Measurements from ENCODE around the gene MAS1L.
"Not testable (repeated sequence)": the region's sequence is repeated elsewhere in the genome, so short reads cannot be mapped to it uniquely, and the experiment has no call there.

The MAS1L gene

DNA sequence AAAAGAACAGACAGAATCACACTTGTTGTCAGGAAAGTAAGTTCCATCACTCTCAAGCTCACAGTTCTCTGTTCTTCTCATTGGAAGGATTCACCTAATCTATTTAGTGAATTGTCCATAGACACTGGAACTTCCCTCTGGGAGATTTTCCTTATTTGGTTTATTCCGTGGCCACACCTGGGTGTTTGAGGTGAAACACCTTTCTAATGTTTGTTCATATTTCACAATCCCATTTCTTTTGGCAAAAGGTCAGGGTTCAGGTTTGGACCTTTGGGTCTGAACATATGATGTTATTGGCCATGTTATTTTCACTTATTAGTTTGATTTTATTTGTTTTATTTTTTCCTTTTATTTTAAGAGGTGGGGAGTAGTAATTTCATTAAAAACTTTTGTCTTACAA, 4.0 kb downstream of the MAS1L start:
- Mint-ChIP-seq H3K4me3 (no peak overlapping the region), H3K27ac (no peak overlapping the region), H3K27me3 (no peaks in the 10 kb centered on the region), H3K36me3 (no peaks in the 10 kb centered on the region), H3K9me3 (no peaks in the 10 kb centered on the region), H3K4me1 (no peaks in the 10 kb centered on the region)
- no peak for DNase-seq
- CTCF ChIA-PET, result no interaction called here

DNA sequence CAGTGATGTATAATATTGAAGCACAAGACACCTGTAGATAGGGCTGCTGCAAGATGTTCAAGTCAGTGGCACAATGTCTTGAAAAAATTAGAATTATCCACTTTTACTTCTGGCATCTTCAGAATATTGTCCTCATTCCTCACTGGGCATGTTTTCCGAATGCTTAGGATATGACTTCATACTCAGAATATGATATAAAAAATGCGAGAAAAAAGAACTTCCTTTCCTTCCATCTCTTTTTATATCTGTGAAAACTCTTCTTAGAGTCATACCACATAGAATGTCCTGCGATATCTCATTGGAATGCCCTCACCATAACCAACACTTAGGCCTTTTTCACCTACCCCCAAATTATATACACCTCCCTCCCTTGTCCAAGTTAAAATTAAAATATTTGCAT, 4.6 kb downstream of the MAS1L start:
- Mint-ChIP-seq H3K36me3 (no peaks in the 10 kb centered on the region), H3K4me1 (no peaks in the 10 kb centered on the region), H3K27ac (no peak overlapping the region), H3K9me3 (no peaks in the 10 kb centered on the region), H3K27me3 (no peaks in the 10 kb centered on the region), H3K4me3 (no peak overlapping the region)
- CTCF ChIA-PET, result no interaction called here
- no peak for DNase-seq

DNA sequence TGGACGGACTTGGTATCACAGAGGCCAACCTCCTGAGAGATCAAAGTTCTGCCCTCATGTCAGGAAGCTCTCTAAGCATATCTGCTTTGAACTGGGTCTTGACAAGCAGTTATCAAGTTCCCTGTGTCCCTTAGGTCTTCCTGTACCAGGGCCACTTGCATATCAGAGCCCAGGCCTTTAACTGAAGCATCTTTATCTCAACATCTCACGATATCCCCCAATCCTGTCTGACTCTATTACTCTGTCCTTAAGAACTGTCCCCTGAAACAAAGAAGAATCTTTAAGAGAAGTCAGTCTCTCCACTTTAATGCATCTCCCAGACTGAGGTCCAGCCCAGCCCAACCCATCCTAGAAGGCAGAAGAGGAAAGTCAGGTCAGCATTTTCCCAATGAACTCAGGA, 8.2 kb downstream of the MAS1L start:
- Mint-ChIP-seq H3K27me3 (peaks cover 4% of the 10 kb centered on the region), H3K36me3 (no peaks in the 10 kb centered on the region), H3K4me3 (no peak overlapping the region), H3K4me1 (no peaks in the 10 kb centered on the region), H3K27ac (no peak overlapping the region), H3K9me3 (no peaks in the 10 kb centered on the region)
- CTCF ChIA-PET, result no interaction called here
- DNase-seq, result no peak

DNA sequence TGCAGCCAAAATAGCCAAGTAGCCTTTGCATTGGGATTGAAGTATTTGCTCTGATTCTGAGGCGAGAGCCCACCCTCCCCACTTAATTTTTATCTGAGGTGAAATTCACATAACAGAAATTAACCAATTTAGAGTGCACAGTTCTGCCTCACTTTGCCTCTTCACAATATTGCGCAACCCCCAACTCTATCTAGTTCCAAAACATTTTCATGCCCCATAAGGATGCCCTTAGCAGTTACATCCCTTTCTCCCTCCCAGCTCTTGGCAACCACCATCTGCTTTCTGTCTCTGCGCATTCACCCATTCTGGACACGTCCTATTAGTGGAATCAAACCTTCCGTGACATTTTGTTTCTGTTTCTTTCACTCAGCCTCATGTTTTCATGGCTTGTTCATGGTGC, 9.0 kb downstream of the MAS1L start:
- no peaks in the 10 kb centered on the region for H3K9me3 Mint-ChIP-seq
- no peaks in the 10 kb centered on the region for H3K36me3 Mint-ChIP-seq
- no peak for DNase-seq
- peaks cover 4% of the 10 kb centered on the region for H3K27me3 Mint-ChIP-seq
- H3K4me3 Mint-ChIP-seq, result no peak overlapping the region
- H3K4me1 Mint-ChIP-seq, result no peaks in the 10 kb centered on the region
- CTCF ChIA-PET, result no interaction called here
- no peak overlapping the region for H3K27ac Mint-ChIP-seq

DNA sequence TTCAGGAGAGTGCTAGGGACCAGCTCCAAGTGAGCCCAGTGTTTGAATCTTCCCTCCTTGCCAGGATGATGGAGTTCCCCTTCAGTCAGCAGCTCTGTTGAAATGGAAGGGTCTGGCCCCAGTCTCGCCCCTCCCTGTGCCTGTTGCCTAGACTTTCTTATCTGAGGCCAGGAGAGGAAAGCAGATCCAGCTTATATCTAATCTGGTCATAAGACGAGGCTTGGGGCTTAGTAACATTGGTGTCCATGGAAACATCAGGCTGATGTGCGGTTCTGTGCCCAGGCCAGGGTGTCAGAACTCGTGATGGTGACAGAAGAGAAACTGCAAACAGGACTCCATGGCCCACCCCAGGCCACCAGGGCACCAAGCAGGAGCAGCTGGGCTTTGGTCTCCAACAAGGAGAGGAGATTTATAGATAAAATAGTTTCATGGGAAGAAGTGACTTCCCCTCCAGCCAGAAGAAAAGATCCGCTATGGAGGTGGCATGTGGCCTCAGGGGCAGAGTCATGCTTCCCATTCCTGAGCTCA, 9.8 kb downstream of the MAS1L start:
- Mint-ChIP-seq H3K27me3 (peaks cover 9% of the 10 kb centered on the region), H3K36me3 (no peaks in the 10 kb centered on the region), H3K4me3 (no peak overlapping the region), H3K4me1 (no peaks in the 10 kb centered on the region), H3K9me3 (no peaks in the 10 kb centered on the region), H3K27ac (no peak overlapping the region)
- CTCF ChIA-PET, result no interaction called here
- DNase-seq, result no peak

DNA sequence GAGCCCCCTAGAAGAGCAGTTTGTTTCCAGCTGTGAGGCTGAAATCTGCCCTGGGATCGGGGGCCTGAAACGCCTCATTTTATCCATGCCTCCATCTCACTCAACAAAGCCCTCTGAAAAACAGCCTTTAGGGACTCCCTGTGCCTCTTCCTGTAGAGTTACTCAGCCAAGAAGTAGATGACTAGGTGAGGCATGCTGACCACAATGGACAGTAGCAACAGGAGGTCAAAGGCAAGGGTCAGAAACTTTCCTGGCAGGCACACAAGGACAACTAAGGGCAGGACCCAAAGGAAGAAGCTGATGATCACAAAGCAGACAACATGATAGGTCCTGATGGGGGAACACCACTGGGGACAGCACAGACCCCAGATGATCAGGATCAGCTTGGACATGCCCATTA, 12.8 kb downstream of the MAS1L start:
- Mint-ChIP-seq H3K4me3 (no peak overlapping the region), H3K9me3 (no peaks in the 10 kb centered on the region), H3K36me3 (no peaks in the 10 kb centered on the region), H3K27ac (no peak overlapping the region), H3K27me3 (peaks cover 10% of the 10 kb centered on the region), H3K4me1 (no peaks in the 10 kb centered on the region)
- CTCF ChIA-PET, result interaction anchor here (0.7 kb wide), 1 partner anchor 227 kb away, joined by 4 read pairs; no protein-coding TSS in a partner anchor
- no peak for DNase-seq

DNA sequence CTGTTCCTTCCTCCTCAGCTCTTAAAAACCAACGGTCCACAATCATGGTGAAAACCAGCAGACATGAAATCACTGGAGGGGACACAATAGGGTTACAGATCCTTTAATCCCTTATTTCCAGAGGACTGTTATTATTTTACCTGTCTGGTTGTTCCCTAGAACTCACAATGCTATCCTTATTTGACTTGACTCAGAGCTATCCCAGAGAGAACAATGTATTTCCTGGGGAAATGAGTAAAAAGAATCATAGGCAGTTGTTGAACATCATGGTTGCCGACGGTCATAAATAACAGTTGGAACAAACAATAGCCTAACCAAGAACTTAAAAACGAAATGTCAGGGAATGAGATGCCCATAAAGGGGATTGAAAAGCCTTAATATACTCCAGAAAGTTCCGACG, 21.5 kb downstream of the MAS1L start:
- CTCF ChIA-PET, result no interaction called here
- DNase-seq, result no peak
- H3K27me3 Mint-ChIP-seq, result peaks cover 19% of the 10 kb centered on the region
- H3K9me3 Mint-ChIP-seq, result no peaks in the 10 kb centered on the region
- H3K36me3 Mint-ChIP-seq, result no peaks in the 10 kb centered on the region
- no peak overlapping the region for H3K4me3 Mint-ChIP-seq
- H3K4me1 Mint-ChIP-seq, result no peaks in the 10 kb centered on the region
- no peak overlapping the region for H3K27ac Mint-ChIP-seq

DNA sequence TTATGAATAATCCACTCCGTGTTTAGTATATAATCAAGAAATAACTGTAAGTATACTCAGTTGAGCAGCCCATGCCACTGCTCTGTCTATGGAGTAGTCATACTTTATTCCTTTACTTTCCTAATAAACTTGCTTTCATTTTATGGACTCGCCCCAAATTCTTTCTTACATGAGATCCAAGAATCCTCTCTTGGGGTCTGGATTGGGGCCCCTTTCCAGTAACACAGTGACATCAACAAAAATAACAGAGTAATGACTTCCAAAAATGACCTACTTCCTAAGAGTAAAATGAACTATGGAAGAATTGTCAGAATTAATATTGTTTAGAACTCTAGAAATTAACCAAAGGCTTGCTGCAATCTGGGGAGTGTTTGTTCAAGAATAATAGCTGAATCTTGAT, 22.0 kb downstream of the MAS1L start:
- Mint-ChIP-seq H3K9me3 (no peaks in the 10 kb centered on the region), H3K27me3 (peaks cover 19% of the 10 kb centered on the region), H3K36me3 (no peaks in the 10 kb centered on the region), H3K27ac (no peak overlapping the region), H3K4me3 (no peak overlapping the region), H3K4me1 (no peaks in the 10 kb centered on the region)
- CTCF ChIA-PET, result no interaction called here
- DNase-seq, result no peak

DNA sequence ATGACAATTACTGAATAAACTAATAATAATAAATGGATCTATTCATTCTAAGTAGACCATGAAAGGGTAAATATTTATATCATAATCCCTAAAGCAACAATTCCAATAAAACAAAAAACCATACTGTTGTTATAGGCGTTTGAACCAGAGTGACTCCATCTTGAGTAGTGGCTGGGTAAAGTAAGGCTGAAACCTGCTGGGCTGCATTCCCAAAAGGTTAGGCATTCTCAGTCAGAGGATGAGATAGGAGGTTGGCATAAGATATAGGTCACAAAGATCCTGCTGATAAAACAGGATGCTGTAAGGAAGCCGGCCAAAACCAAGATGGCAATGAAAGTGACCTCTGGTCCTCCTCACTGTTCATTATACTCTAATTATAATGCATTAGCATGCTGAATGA, 22.5 kb downstream of the MAS1L start:
- H3K9me3 Mint-ChIP-seq, result no peaks in the 10 kb centered on the region
- no peaks in the 10 kb centered on the region for H3K4me1 Mint-ChIP-seq
- no peak overlapping the region for H3K27ac Mint-ChIP-seq
- H3K27me3 Mint-ChIP-seq, result peaks cover 19% of the 10 kb centered on the region
- DNase-seq, result no peak
- CTCF ChIA-PET, result no interaction called here
- H3K36me3 Mint-ChIP-seq, result no peaks in the 10 kb centered on the region
- H3K4me3 Mint-ChIP-seq, result no peak overlapping the region

DNA sequence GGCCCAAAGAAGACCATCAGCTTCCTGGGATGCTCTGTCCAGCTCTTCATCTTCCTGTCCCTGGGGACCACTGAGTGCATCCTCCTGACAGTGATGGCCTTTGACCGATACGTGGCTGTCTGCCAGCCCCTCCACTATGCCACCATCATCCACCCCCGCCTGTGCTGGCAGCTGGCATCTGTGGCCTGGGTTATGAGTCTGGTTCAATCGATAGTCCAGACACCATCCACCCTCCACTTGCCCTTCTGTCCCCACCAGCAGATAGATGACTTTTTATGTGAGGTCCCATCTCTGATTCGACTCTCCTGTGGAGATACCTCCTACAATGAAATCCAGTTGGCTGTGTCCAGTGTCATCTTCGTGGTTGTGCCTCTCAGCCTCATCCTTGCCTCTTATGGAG, 25.7 kb downstream of the MAS1L start:
- peaks cover 19% of the 10 kb centered on the region for H3K27me3 Mint-ChIP-seq
- H3K9me3 Mint-ChIP-seq, result no peaks in the 10 kb centered on the region
- CTCF ChIA-PET, result no interaction called here
- no peak overlapping the region for H3K4me3 Mint-ChIP-seq
- no peaks in the 10 kb centered on the region for H3K36me3 Mint-ChIP-seq
- no peak for DNase-seq
- H3K27ac Mint-ChIP-seq, result no peak overlapping the region
- H3K4me1 Mint-ChIP-seq, result no peaks in the 10 kb centered on the region

DNA sequence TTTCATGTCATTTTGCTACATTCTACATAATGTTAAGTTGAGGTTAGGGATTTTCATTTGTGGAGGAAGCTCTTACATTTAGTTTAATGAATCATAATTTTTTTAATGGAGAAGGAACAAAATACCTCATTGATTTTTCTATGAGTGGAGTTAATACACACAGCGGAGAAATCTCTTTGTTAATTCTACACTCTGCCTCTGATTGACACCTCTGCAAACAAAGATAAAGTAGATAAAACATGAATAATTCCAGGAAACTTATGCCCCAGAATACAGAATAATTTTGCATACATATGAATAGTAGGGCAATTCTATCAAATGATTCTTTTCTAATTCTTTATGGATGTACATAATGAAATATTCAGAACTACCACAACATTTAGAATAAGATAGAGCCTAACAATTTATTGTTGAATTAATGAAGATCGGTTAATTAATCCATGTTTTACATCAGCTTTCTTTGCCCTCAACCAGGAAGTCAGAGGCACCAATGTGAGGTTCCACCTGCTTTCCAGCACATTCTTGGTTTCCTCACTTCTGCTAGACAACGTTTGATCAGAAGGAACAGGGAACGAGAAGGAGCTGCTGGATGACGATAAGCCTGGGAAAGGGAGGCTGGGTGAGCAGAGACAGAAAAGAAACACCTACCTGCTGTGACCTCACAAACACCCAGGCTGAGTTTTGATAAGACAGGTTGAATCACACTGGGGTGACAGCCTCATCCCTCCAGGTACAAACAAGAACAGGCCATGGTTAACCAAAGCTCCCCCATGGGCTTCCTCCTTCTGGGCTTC, 26.5 kb downstream of the MAS1L start:
- H3K4me3 Mint-ChIP-seq, result no peak overlapping the region
- no peaks in the 10 kb centered on the region for H3K9me3 Mint-ChIP-seq
- H3K27ac Mint-ChIP-seq, result no peak overlapping the region
- DNase-seq, result no peak
- H3K4me1 Mint-ChIP-seq, result no peaks in the 10 kb centered on the region
- CTCF ChIA-PET, result no interaction called here
- peaks cover 19% of the 10 kb centered on the region for H3K27me3 Mint-ChIP-seq
- no peaks in the 10 kb centered on the region for H3K36me3 Mint-ChIP-seq

DNA sequence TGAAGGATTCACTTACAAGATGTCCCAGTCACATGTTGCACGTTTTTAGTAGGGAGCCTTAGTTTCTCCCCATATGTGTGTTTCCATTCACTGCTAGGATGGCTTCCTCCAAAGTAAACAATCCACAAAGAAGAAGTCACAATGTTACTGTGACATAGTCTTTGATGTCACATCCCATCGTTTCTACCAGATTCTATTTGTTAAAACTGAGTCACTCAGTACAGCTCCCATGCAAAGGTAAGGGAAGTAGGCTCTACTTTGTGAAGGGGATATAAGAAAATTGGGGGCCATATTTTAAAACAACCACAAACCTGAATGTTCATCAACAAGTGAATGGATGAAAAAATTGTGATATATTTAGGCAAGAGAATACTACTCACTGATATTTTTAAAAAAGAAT, 30.8 kb downstream of the MAS1L start, which contains the start of the genes OR11A1 and OR2H1:
OR11A1 (minus strand) TSS at position 101 of the 400 bp plus-strand sequence. CDS start 29,430 bp downstream, outside the sequence.
OR2H1 (plus strand) TSS at position 185 of the 400 bp plus-strand sequence. CDS start 4,615 bp downstream, outside the sequence.
- H3K27ac Mint-ChIP-seq, result no peak within 1 kb of the TSS
- no peaks in the 10 kb centered on the region for H3K4me1 Mint-ChIP-seq
- CTCF ChIA-PET, result interaction anchor here (0.7 kb wide), 1 partner anchor 11 kb away, joined by 3 read pairs; no protein-coding TSS in a partner anchor
- H3K4me3 Mint-ChIP-seq, result no peak within 1 kb of the TSS
- H3K27me3 Mint-ChIP-seq, result peaks cover 12% of the 10 kb centered on the region
- no peak for DNase-seq
- no peaks in the 10 kb centered on the region for H3K36me3 Mint-ChIP-seq
- H3K9me3 Mint-ChIP-seq, result no peaks in the 10 kb centered on the region

DNA sequence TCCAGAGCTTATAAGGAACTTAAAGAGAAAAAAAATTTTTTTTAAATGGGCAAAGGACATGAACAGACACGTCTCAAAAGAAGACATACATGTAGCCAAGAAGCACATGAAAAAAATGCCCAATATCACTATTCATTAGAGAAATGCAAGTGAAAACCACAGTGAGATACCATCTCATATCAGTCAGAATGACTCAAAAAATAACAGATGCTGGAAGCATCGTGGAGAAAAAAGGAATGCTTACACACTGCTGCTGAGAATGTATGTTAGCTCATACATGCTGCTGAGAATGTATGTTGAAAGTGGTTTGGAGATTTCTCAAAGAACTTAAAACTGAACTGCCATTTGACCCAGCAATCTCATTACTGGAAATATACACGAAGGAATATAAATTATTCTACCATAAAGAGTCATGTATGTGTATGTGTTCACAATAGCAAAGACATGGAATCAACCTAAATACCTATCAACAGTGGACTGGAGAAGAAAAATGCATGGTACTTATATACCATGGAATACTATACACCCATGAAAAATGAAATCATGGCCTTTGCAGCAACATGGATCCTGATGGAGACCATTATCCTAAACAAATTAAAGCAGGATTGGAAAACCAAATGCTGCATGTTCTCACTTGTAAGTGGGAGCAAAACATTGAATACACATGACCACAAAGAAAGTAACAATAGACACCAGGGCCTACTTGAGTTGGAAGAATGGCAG, 36.1 kb downstream of the MAS1L start:
- no peak for DNase-seq
- CTCF ChIA-PET, result no interaction called here
- H3K9me3 Mint-ChIP-seq, result peaks cover 1% of the 10 kb centered on the region
- H3K4me1 Mint-ChIP-seq, result no peaks in the 10 kb centered on the region
- H3K36me3 Mint-ChIP-seq, result no peaks in the 10 kb centered on the region
- no peak overlapping the region for H3K27ac Mint-ChIP-seq
- no peak overlapping the region for H3K4me3 Mint-ChIP-seq
- no peaks in the 10 kb centered on the region for H3K27me3 Mint-ChIP-seq

DNA sequence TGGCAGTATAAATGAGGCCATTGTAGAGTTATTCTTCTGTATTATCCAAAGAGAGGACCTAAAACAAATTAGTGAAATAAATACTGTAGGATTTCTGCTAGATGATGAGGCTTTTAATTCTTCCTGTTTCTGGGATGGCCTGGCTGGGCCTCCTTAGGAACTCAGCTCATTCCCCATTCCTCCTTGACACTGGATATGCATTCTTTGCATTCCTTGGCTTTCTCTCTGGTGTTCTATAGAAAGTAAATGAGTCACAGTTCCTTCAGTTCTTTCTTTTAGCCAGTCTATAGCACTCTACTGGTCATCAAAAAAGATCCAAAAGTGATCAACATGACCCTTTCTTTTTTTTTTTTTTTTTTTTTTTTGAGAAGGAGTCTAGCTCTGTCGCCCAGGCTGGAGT, 40.1 kb downstream of the MAS1L start:
- no peak for DNase-seq
- Mint-ChIP-seq H3K4me3 (no peak overlapping the region), H3K27me3 (peaks cover 16% of the 10 kb centered on the region), H3K36me3 (no peaks in the 10 kb centered on the region), H3K4me1 (no peaks in the 10 kb centered on the region), H3K9me3 (peaks cover 1% of the 10 kb centered on the region), H3K27ac (no peak overlapping the region)
- CTCF ChIA-PET, result no interaction called here

DNA sequence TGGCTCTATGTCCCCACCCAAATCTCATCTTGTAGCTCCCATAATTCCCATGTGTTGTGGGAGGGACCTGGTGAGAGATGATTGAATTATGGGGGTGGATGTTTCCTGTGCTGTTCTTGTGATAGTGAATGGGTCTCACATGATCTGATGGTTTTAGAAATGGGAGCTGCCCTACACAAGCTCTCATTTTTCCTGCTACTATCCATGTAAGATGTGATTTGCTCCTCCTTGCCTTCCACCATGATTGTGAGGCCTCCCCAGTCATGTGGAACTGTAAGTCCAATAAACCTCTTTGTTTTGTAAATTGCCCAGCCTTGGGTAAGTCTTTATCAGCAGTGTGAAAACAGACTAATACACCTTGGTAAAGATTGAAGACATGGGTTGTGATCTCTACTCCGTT, 43.7 kb downstream of the MAS1L start:
- H3K9me3 Mint-ChIP-seq, H3K36me3 Mint-ChIP-seq, H3K4me3 Mint-ChIP-seq, DNase-seq, H3K27ac Mint-ChIP-seq, CTCF ChIA-PET, H3K4me1 Mint-ChIP-seq: not testable (repeated sequence)
- H3K27me3 Mint-ChIP-seq, result peaks cover 30% of the 10 kb centered on the region

Data from activated naive CD4-positive, alpha-beta T cell treated with anti-CD3 and anti-CD28 coated beads, Interleukin-2, amount 10 ng/mL, durations not matched to agents 7 days and 5 days (primary cell).